Forelimb muscle (tissue), 1 donor: ENCODE results near the gene SLC16A6. TPM values are rescaled to one million over a fixed set of nuclear protein-coding genes. Genes with fewer than 3 reads are reported as not detected.
"Not testable (repeated sequence)": the region's sequence is repeated elsewhere in the genome, so short reads cannot be mapped to it uniquely, and the experiment has no call there.

Experiments
- DNase-seq: peaks from one replicate; pipeline ENCODE4 v3.0.0-alpha.2; 2013; ENCODE audit warnings: low read depth
- polyA plus RNA-seq: library from polyadenylated mRNA; unstranded; fragments of 120-200 nt; gene quantifications from one replicate; pipeline ENCODE4 v1.2.1, GENCODE V29; 2013; ENCODE audit not compliant: insufficient read length

Gene SLC16A6
- polyA plus RNA-seq, 1 donor, result 0.57 TPM

DNA sequence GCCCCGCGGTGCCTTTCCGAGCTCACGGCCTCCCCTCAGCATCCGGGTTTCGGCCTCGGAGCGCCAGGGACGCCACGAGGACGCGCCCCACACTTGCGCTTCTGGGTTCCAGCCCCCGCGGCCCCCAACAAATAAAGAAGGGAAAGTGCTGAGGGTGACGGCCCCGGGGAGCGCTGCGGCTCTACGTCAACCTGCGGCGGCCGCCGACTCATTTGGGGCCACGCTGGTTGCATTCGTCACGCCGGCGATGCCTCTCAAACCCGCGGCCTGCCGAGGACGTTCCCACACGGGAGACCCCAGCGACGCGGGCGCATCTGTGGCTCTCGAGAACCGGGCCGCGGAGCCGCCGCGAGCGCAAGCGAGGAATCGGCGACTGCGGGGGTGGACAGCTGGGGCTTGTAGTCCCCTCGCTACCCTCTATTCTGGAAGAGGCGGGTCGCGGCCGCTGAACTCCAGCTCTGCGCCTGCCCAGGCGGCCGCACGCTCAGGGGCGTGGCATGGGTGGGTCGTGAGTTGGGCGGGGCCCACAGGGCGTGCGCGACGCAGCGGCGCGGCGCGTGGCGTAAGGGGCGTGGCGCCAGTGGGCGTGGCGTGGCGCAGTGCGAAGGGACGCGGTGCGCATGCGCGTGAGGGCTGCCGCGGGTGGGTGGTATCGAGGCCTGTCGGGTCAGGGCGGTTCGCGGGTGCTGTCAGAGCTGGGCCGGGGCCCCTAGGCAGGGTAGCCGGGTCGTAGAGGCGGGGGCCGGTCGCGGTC lies 43.3 kb downstream of the SLC16A6 start, which contains the start of gene AMZ2:
Gene AMZ2 (plus strand): TSS at position 599 of the 754 bp plus-strand sequence. CDS start 2,145 bp downstream, outside the sequence.
- DNase-seq, result peak; percentile 74

DNA sequence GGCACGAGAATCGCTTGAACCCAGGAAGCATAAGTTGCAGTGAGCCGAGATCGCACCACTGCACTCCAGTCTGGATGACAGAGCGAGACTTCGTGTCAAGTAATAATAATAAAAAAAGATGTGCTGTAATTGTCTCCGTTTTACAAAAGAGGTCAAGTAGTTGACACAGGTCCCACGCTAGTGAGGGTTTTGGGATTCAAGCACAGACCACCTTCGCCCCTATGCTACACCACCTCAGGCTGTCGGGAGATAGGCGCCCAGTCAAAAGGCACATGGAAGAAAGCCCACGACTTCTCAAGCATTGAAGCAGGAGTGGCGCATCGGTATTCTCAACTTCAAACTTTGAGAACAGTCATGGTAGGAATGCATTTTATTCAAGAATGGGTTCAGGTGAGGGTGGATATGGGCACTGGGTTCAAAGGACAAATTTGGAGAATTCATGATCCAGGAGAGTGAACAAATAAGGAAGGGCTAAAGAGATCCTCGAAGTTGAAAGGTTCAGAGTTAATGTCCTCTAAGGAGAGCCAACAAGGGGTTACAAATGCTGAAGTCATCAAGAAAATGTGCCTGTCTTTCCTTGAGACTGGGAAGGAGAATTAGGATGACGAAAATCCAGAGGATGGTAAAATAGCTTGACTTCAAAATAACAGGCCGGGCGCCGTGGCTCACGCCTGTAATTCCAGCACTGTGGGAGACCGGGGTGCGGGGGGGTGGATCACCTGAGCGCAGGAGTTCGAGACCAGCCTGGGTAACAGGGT lies 44.5 kb downstream of the SLC16A6 start:
- DNase-seq, result no peak

DNA sequence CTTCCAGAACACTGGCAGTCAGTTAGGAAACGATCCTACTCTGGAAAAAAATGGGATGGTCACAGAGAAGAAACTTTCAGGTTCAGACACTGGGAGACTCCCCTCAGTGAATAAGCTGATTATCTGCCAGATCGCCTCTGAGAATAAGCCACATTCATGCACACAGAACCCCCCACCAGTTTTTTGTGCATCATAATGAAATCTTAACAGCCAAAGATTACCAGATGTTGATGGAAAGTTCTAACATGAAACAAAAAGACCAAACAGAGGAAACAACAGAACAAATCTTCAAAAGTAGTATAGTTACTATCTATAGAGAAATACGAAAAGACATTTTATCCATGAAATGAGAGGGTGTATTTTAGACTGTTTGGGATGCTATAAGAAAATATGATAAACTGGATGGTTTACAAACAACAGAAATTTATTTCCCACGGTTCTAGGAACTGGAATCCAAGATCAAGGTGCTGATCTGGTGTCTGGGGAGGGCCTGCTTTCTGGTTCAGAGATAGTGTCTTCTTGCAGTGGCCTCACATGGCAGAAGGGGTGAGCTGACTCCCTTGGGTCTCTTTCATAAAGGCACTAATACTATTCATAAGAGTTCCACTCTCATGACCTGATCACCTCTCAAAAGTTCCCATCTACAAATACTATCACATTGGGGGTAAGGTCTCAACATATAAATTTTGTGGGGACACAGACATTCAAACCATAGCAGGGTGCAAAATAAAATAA lies 51.1 kb downstream of the SLC16A6 start:
- DNase-seq, result no peak

DNA sequence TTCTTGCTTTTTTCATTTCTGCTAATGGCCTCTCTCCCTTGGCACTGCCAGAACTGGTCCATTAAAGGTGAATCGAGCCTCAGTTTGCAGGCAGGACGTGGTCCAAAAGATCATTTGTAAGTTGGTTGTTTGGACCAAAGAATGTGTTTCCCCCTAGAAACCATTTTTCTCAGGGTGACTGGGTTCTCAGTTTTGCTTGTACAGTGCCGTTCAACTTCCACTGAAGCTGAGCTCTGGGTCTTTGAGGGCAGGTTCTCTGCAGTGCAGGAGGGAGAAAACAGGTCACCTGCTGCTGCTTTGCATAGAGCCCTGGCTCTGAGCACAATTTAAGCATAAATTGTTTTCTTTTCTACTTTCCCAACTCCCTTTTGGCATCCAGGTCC lies 52.1 kb downstream of the SLC16A6 start:
- DNase-seq, result no peak

DNA sequence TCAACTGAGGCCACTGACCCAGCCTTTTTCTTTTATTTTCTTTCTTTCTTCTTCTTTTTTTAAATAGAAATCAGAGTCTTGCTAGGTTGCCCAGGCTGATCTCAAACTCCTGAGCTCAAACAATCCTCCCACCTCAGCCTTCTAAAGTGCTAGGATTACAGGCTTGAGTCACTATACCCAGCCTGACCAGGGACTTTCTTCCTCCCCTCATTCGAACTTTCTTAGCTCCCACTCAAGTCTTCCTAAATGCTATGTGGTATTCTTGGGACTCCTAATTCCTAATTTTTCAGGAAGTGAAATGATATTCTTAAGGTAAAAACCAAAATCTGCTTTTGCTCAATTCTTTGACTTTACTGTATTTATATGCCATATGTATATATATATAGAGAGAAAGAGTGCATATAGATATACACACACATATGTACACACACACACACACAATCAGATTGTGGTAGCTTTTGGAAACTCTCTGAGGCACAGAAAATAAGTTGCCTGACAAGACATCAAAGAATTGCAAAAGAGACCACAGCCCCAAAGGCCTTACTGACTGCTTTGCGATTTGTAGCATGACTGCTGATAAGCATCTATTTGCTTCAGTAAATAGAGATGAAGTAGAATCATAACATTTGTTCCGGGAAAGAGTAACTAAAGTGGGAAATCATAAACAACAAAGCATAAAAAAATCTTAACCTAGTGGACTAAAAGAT lies 52.6 kb downstream of the SLC16A6 start:
- no peak for DNase-seq

DNA sequence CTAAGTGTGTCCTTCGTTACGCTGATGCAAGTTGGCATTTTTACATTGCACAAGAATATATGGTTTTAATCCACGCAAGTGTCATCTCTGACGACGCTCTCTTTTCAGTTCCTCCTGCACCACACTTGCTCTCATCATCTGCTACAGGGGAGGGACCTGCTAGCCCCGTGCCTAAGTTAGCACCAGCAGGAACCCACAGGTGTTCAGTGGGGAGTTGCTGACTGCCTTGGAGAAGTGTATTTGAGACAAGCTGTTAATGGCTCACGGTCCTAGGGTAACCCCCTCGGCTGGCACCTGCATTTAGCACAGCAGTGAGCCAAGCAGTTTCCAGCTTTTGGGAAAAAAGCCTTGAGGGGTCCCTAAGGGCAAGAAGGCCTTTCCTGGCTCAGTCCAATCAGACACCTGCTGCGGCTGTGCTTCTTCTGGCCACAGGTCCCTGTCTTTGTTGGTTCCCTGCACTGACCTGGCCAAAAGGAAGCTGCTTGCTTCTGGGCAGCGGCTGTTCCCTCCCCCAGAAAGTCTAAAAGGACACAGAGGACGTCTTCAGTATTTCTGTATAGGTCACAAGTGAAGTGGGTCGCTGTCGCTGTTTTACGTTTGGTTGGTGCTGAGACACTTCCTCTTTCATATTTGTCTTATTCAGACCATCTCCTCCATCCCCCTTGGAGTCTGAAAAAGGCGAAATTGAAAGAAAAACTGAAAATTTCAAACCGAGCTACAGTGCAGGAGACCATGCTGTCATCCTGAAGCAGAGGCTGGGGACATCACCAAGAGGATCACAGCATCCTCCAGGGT lies 53.4 kb downstream of the SLC16A6 start:
- not testable (repeated sequence) for DNase-seq

DNA sequence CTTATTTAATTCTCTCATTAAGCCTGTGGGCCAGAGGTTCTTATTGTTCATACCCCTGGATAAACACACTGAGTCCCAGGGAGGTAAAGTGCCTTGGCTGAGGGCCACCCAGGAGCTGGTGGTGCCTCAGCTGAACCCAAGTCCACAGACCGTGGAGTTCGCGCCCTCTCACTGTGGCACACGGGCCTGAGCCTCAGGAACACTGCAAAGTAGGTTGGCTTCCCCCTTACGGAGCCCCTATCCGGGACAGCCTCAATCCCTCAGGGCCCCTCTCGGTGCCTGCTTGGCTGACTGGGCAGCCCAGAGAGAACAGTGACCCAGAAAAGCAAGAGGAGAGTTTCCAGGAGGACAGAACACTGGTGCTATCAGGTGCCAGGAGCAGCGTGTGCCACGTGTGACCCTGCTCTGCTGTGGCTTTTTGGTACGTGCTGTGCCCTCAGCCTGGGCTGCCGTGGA lies 55.6 kb downstream of the SLC16A6 start:
- not testable (repeated sequence) for DNase-seq

DNA sequence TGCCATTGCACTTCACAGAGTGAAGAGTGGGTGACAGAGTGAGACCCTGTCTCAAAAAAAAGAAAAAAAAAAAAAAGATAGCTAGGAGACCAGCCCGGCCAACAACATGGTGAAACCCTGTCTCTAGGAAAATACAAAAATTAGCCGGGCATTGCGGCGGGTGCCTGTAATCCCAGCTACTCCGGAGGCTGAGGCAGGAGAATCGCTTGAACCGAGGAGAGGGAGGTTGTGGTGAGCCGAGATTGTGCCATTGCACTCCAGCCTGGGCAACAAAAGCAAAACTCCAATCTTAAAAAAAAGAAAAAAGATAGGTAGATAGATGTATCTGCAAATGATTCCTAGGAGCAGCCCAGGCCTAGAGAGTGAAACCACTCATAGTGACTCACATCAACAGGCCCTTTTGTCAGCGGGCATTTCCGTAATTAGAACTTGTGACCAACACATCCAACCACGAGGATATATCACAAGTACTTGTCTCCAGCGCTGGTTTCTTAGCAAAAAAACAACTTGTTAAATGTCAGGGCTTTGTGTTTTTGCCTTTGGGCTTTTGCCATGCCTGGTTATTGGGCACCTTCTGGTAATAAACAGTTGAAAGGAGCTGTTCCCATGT lies 56.1 kb downstream of the SLC16A6 start:
- DNase-seq, result not testable (repeated sequence)

DNA sequence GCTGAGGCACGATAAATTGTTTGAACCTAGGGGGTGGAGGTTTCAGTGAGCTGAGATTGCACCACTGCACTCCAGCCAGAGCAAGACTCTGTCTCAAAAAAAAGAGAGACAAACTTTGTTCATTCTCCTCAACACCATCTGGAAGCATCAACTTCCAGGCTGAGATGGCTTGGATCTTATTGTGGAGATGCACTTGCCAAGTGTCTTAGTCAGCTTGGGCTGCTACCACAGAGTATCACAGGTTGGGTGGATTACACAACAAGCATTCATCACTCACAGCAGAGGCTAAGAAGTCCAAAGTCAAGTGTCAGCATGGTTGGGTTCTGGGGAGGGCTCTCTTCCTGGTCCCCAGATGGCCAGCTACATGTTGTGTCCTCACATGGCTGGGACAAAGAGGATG lies 58.2 kb downstream of the SLC16A6 start:
- DNase-seq, result not testable (repeated sequence)

DNA sequence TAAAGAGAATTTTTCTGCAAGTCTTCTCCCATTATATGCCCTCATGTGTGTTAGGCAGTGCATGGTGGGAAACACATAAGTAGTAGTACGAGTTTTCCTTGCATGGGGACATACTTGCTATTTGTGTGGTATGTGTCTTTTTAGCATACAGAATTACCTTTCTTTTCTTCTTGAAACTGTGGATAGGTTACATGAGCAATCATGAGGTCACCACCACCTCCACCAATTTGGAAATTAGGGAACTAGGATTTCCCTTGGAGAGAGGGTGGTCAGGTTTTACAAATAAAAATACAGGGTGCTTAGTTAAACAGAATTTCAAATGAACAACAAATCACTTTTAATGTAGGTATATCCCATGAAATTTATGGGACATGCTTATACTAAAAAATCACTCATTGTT lies 59.4 kb downstream of the SLC16A6 start:
- no peak for DNase-seq

DNA sequence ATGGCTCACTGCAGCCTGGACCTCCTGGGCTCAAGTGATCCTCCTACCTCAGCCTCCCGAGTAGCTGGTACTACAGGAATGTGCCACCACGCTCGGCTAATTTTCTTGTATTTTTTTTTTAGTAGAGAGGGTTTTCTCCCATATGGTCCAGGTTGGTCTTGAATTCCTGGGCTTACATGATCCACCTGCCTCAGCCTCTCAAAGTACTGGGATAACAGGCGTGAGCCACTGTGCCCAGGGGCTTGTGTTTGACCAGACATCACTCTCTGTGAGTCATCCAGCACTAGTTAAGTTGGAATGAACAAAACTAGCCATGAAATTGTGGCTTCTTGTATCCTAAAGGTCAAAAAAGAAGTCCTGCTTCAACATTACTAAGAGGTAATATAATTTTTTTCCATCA lies 59.8 kb downstream of the SLC16A6 start:
- not testable (repeated sequence) for DNase-seq

DNA sequence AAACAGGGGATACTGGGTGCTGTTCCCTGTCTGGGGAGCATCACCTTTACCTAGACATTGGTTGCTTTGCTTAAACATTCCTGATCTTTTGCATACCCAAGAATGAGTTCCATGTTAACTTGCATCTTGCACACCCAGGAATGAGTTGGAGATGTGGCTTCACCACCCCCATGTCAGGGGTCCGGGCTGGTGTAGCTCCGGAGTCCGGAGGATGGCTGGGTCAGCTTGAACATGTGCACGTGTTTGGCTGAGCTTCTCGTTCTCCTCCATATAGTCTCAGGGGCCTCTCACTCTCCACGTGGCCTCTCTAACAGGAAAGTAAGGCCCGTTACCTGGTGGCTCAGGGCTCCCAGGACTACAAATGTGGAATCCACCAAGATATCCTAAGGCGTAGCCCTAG lies 61.3 kb downstream of the SLC16A6 start:
- DNase-seq, result no peak

DNA sequence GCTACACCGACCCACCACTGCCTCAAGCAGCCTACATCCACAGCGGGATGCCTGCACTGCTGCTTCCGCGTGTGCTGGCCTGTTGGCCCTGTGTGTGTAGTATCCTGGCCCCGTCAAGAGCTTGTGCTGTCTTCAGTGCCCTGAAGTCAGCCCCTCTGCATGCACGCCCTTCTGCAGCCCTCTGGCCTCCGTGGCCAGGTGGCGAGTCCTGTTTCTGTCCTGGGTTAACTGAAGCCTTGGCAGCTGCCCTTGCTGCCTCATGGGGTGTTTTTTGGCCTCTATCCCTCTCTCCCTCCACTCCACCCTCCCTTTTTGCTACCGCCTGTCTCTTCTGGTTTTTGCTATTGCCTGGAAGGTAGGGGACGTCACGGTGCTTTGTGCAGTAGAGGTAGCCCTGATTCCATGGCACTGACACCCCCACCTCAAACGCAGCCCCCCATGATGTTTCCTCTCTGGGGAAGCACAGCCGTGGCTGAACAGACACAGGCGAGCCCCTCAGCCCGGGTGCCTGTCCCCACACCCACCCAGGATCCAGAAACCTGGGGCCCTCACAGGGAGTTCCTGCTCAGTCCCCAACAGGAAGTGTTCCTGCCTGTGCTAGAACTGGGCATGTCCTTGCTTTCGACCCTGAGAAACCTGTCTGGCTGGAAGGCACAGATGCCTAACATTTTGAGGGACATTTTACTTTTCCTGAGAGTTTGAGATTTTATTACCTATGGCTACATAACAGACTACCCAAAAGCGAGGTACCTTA lies 61.9 kb downstream of the SLC16A6 start:
- no peak for DNase-seq

DNA sequence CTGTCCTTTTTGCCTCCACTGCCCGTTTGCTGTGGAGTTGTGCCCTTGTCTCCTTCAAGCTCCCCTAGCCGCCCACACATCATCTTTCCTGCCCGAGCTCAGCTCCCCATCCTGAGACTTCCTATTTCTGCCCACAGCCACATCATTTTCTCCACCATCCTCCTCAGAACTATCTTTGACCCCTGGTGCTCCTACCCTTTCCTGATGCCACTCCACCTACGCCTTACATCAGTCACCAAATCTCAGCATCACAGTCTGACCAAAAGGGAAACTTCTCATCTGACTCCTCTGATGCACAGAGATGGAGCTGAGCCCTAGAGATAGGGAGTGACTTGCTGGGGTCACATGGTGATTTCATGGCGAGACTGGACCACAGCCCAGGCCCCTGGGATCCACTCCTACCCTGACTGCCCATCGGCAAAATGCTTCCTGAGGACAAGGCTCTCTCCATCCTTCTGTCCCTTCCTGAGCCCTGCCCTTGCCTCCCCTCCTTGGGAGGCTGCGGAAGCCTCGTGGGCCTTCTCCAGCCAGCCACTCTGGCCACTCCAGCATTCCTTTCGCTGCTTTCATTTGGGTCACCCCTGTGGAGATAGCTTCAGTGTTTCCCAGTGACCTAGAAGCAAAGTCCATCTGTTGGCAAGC lies 62.8 kb downstream of the SLC16A6 start:
- DNase-seq, result not testable (repeated sequence)

DNA sequence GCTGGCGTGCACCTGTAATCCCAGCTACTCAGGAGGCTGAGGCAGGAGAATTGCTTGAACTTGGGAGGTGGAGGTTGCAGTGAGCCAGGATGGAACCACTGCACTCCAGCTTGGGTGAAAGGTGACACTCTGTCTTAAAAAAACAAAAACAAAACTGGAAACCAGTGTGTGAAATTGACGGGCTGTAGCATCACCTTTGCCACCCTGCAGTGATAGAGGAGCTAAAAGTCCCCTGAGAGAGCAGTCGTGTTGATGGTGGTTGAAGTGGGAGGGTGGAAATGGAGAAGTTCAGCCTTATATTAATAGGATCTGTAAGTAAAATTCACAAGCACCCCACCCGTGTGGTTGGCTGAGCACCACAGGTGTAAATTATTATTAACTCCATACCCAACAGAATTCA lies 65.9 kb downstream of the SLC16A6 start:
- not testable (repeated sequence) for DNase-seq

DNA sequence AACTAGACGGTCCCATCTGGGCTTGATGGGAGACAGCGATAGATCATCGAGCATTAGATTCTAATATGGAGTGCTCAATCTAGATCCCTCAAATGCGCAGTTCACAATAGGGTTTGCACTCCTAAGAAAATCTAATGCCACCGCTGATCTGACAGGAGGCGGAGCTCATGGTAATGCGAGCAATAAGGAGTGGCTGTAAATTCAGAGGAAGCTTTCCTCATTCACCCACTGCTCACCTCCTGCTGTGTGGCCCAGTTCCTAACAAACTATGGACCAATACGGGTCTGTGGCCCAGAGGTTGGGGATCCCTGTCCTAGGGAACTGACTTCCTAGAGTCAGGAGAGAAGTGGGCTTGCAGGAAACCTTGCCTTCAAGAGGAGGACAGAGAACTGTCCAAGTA lies 68.3 kb downstream of the SLC16A6 start:
- no peak for DNase-seq

DNA sequence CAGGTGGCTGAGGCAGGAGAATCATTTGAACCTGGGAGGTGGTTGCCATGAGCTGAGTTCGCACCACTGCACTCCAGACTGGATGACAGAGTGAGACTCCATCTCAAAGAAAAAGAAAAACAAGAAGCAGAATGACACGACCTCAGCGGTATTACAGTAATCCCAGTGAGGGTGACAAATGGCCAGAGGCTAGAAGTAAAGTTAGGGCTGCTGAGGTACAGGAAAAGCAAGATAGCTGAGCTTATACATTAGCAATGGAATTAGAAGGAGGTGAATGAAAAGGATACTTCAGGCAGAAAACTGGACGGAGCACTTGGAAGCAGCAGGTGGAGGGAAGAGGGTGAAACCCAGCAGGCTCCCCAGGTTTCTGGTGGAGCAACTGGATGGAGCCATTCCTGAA lies 69.1 kb downstream of the SLC16A6 start:
- no peak for DNase-seq

DNA sequence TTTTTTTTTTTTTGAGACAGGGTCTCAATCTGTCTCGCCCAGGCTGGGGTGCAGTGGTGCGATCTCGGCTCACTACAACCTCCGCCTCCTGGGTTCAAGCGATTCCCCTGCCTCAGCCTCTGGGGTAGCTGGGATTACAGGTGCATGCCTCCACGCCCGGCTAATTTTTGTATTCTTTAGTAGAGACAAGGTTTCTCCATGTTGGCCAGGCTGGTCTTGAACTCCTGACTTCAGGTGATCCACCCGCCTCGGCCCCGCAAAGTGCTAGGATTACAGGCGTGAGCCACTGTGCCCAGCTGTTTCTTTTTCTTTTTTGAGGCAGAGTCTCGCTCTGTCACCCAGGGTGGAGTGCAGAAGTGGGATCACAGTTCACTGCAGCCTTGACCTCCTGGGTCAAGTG lies 70.1 kb downstream of the SLC16A6 start:
- not testable (repeated sequence) for DNase-seq

DNA sequence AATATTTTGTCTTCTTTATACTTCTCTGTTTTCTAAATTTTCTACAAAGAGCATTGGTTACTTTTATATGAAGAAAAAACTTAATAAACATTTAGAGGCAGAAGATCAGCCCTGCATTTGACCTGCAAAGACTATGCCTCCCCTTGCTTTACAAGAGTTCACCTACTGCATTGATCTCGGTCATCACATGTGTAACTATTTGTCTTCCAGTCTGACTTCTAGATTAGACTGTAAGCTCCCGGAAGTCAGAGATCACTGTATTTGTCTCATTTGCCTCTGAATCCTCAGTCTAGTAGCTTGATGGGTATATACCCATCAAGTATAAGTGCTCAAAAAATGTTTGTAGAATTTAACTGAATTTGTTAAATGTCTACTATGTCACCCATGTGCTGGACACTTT lies 70.7 kb downstream of the SLC16A6 start:
- DNase-seq, result not testable (repeated sequence)
